Measurements from ENCODE around the gene GALNS.

- TF ChIP-seq CTCF (IDR thresholded peaks at IDR 0.05) (no peak), EP300 (IDR thresholded peaks at IDR 0.05) (no peak)
Measured at GRCh38 chr16:88769617-88770460, 86.9 kb downstream of the GALNS start.
